ENCODE measurements around the gene DISC1. TPM values are rescaled to one million over a fixed set of nuclear protein-coding genes. Genes with fewer than 3 reads are reported as not detected.
A peak's percentile ranks its signal among the peaks of the same experiment; 100 is the strongest.

The DISC1 gene
- polyA plus RNA-seq, 1 of the 3 experiments (the other 2 are of a cell fraction) = 1.7 TPM

GRCh38 chr1:232018231-232019025 is 391.8 kb downstream of the DISC1 start:
- peak; percentile 45 for DNase-seq
- Histone ChIP-seq H3K9me3 (no peaks in the 10 kb centered on the region), H3K27ac (ENCODE audit: low read depth in 2 of 2, low read length in 1 of 2) (peak overlapping the region in 1 of 2 experiments; percentile 60; a peak in 2 of 4 replicates), H3K4me3 (ENCODE audit: low read depth in 2 of 2, low read length in 1 of 2) (no peak overlapping the region), H3K9ac (no peak overlapping the region), H3K9me2 (no peaks in the 10 kb centered on the region), H3K27me3 (ENCODE audit: insufficient read depth) (no peaks in the 10 kb centered on the region), H4K20me1 (ENCODE audit: insufficient read depth) (no peaks in the 10 kb centered on the region), H3K4me2 (no peak overlapping the region), H2AFZ (ENCODE audit: low read depth) (no peak overlapping the region), H3K36me3 (replicated peaks in 1 of 2; ENCODE audit: control insufficient read depth in 1 of 2, insufficient read depth in 2 of 2, low read length in 1 of 2) (no peaks in the 10 kb centered on the region), H3F3A (replicated peaks; ENCODE audit: insufficient read depth) (no peaks in the 10 kb centered on the region), H3K4me1 (ENCODE audit: control insufficient read depth in 1 of 2, insufficient read depth in 2 of 2, low read depth in 1 of 2, low read length in 1 of 2) (peaks cover 0 to 38% of the 10 kb centered on the region in 2 experiments; a peak in 2 of 4 replicates), H3K79me2 (ENCODE audit: insufficient read depth) (no peaks in the 10 kb centered on the region)
- WGBS (ENCODE audit: low lambda C conversion rate) = 11% methylated on average over 3 of the region's 3 CpGs
- POLR2A ChIA-PET = no interaction called here
- TF ChIP-seq NFIC (IDR thresholded peaks at IDR 0.05; ENCODE audit: borderline replicate concordance) (no peak), RXRA (IDR thresholded peaks at IDR 0.05; ENCODE audit: borderline replicate concordance, low read depth) (no peak), EP300 (IDR thresholded peaks at IDR 0.05; ENCODE audit: borderline replicate concordance in 1 of 2, low read depth in 1 of 2, low read length in 1 of 2) (peak in 1 of 2 experiments; percentile 83; a peak in 2 of 4 replicates), RAD21 (IDR thresholded peaks at IDR 0.05; ENCODE audit: low read length) (peak; percentile 14; the same call in 1 of the 2 replicates), GATA2 (CRISPR knock-in tag; IDR thresholded peaks at IDR 0.05) (peak; percentile 72), SMC3 (IDR thresholded peaks at IDR 0.05; ENCODE audit: low read depth, low read length) (no peak), POLR2AphosphoS5 (IDR thresholded peaks at IDR 0.05; ENCODE audit: low read depth, low read length) (no peak), FOXM1 (IDR thresholded peaks at IDR 0.05; ENCODE audit: low read depth) (no peak), CHD2 (IDR thresholded peaks at IDR 0.05; ENCODE audit: low read length, partially characterized antibody) (no peak), MEF2A (IDR thresholded peaks at IDR 0.05; ENCODE audit: borderline replicate concordance, low read depth) (no peak), TCF12 (IDR thresholded peaks at IDR 0.05) (peak; percentile 62), SIN3A (IDR thresholded peaks at IDR 0.05; ENCODE audit: borderline replicate concordance, low read depth, low read length) (no peak), PBX3 (IDR thresholded peaks at IDR 0.05) (peak; percentile 41; the same call in 1 of the 2 replicates), IRF3 (IDR thresholded peaks at IDR 0.05; ENCODE audit: low read depth, low read length) (no peak), RFX5 (IDR thresholded peaks at IDR 0.05; ENCODE audit: low read length) (no peak)
- CTCF ChIA-PET = interaction anchor here (1.0 to 1.6 kb wide), 3 partner anchors 15 to 226 kb away, joined by 3 read pairs; no protein-coding TSS in a partner anchor

- H3K27ac ChIP-seq (ENCODE audit: low read depth in 2 of 2, low read length in 1 of 2) = peak overlapping the region in 1 of 2 experiments; percentile 60; a peak in 1 of 4 replicates
- no peak overlapping the region for H3K4me3 ChIP-seq (ENCODE audit: low read depth in 2 of 2, low read length in 1 of 2)
- H3K4me2 ChIP-seq = no peak overlapping the region
- H3K9me3 ChIP-seq = no peaks in the 10 kb centered on the region
- POLR2A ChIA-PET = no interaction called here
- no peaks in the 10 kb centered on the region for H3K9me2 ChIP-seq
- H3K4me1 ChIP-seq (ENCODE audit: control insufficient read depth in 1 of 2, insufficient read depth in 2 of 2, low read depth in 1 of 2, low read length in 1 of 2) = peaks cover 0 to 36% of the 10 kb centered on the region in 2 experiments; a peak in 2 of 4 replicates
- H4K20me1 ChIP-seq (ENCODE audit: insufficient read depth) = no peaks in the 10 kb centered on the region
- H3K79me2 ChIP-seq (ENCODE audit: insufficient read depth) = no peaks in the 10 kb centered on the region
- no peaks in the 10 kb centered on the region for H3K27me3 ChIP-seq (ENCODE audit: insufficient read depth)
- H3K9ac ChIP-seq = no peak overlapping the region
- 84% methylated on average over 5 of the region's 5 CpGs for WGBS (ENCODE audit: low lambda C conversion rate)
- CTCF ChIA-PET = interaction anchor here (1.6 kb wide), 1 partner anchor 153 kb away, joined by 3 read pairs; no protein-coding TSS in a partner anchor
- no peak for DNase-seq
- H3K36me3 ChIP-seq (replicated peaks in 1 of 2; ENCODE audit: control insufficient read depth in 1 of 2, insufficient read depth in 2 of 2, low read length in 1 of 2) = no peaks in the 10 kb centered on the region
- no peak overlapping the region for H2AFZ ChIP-seq (ENCODE audit: low read depth)
- no peaks in the 10 kb centered on the region for H3F3A ChIP-seq (replicated peaks; ENCODE audit: insufficient read depth)
- TF ChIP-seq GATA2 (CRISPR knock-in tag; IDR thresholded peaks at IDR 0.05) (no peak), RAD21 (IDR thresholded peaks at IDR 0.05; ENCODE audit: low read length) (no peak), NRF1 (IDR thresholded peaks at IDR 0.05; ENCODE audit: low read depth, low read length) (no peak), ZBTB33 (IDR thresholded peaks at IDR 0.05; ENCODE audit: borderline replicate concordance, low read depth) (no peak), TEAD4 (IDR thresholded peaks at IDR 0.05; ENCODE audit: borderline replicate concordance, insufficient read depth) (no peak), FOSL2 (IDR thresholded peaks at IDR 0.05; ENCODE audit: borderline replicate concordance, low read depth) (no peak), RXRA (IDR thresholded peaks at IDR 0.05; ENCODE audit: borderline replicate concordance, low read depth) (no peak), SMC3 (IDR thresholded peaks at IDR 0.05; ENCODE audit: low read depth, low read length) (no peak)
Measured at GRCh38 chr1:232019026-232019340, 392.4 kb downstream of the DISC1 start.

Measured in SK-N-SH (cell line).